Measurements from ENCODE around the gene KDSR. TPM values are rescaled to one million over a fixed set of nuclear protein-coding genes. Genes with fewer than 3 reads are reported as not detected.
A peak's percentile ranks its signal among the peaks of the same experiment; 100 is the strongest.

The KDSR gene
- total and polyA plus RNA-seq, 10 donors: 5.7 to 42.2 (median 32.6) TPM

DNA sequence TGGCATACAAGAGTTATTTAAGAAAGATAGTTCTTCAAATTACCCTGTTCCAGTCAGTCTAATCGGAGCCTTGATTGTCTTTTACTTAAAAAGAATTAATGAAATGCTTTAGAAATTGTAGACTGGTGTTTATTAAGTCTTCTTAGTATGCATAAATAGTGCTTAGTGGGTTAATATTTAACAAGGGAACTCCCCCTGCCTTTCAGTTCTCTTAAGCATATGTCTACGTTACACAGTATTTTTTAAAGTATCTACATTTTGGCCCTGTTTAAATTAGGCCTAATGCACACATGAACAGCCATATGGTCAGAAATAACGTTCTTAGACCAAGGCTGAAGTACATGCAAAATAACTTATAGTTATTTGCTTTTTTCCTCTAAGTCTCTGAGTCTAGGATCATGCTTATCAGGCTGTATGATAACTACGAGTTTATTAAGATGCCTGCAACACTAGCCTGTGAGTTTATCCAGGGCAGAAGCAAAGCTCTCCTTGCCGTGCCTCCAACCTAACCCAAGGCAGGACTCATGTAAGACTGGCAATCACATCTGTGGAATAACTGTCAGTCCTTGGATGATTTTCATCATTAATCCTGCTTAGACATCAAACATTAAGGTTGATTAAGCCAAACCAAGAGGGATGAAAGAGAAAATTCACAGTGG lies 54.1 kb downstream of the KDSR start:
- TF ChIP-seq POLR2A (IDR thresholded peaks at IDR 0.05): no peak
- TF ChIP-seq, protein P1, sequence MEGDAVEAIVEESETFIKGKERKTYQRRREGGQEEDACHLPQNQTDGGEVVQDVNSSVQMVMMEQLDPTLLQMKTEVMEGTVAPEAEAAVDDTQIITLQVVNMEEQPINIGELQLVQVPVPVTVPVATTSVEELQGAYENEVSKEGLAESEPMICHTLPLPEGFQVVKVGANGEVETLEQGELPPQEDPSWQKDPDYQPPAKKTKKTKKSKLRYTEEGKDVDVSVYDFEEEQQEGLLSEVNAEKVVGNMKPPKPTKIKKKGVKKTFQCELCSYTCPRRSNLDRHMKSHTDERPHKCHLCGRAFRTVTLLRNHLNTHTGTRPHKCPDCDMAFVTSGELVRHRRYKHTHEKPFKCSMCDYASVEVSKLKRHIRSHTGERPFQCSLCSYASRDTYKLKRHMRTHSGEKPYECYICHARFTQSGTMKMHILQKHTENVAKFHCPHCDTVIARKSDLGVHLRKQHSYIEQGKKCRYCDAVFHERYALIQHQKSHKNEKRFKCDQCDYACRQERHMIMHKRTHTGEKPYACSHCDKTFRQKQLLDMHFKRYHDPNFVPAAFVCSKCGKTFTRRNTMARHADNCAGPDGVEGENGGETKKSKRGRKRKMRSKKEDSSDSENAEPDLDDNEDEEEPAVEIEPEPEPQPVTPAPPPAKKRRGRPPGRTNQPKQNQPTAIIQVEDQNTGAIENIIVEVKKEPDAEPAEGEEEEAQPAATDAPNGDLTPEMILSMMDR (IDR thresholded peaks at IDR 0.05 in 8 of 11, conservative IDR thresholded peaks at IDR 0.05 in 3 of 11): no peak
- TF ChIP-seq POLR2AphosphoS5 (IDR thresholded peaks at IDR 0.05): no peak
- WGBS, 5 donors: 46 to 68% (median 50%) methylated on average over 5 of the region's 5 CpGs
- peak overlapping the region in 2 of 8 donors; percentile 2 to 94 for H3K4me3 ChIP-seq
- no peaks in the 10 kb centered on the region for H3K27me3 ChIP-seq (replicated peaks in 1 of 7)
- no peak for DNase-seq
- H3K9me3 ChIP-seq: no peaks in the 10 kb centered on the region
- intact Hi-C loops (cut with DNase I; ENCODE audit: low total_unique reads): loop anchor here (10.0 kb wide), 1 partner anchor 78 kb away; no protein-coding TSS in a partner anchor
- peak overlapping the region; percentile 16 to 97 (median 80) for H3K27ac ChIP-seq
- no peaks in the 10 kb centered on the region for H3K36me3 ChIP-seq
- H3K4me1 ChIP-seq: peaks cover 48 to 100% (median 96%) of the 10 kb centered on the region in 6 donors

DNA sequence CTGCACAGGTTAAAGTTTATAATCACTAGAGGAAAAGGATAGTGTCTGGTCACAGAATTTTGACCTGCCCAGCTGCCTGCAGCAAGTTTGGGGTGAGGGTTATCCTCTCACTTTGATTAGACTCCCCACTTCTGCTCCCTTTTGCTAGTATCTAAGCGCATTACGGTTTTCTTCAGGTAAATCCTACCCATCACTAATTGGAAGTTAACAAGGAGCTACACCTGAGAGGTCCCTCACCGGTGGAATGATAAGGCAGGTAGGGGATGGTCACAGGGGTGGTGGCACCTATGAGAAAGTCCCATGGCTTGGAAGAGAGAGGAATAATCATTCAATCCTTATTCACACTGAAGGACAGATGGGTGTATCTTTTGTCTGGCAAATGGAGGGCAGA lies 55.0 kb downstream of the KDSR start:
- 77 to 96% (median 88%) methylated on average over 3 of the region's 3 CpGs for WGBS, 5 donors
- intact Hi-C loops (cut with DNase I; ENCODE audit: low total_unique reads): loop anchor here (10.0 kb wide), 1 partner anchor 77 kb away; no protein-coding TSS in a partner anchor
- no peak for TF ChIP-seq POLR2AphosphoS5 (IDR thresholded peaks at IDR 0.05)
- TF ChIP-seq, protein P1 (IDR thresholded peaks at IDR 0.05 in 8 of 11, conservative IDR thresholded peaks at IDR 0.05 in 3 of 11): no peak
- TF ChIP-seq POLR2A (IDR thresholded peaks at IDR 0.05): no peak

DNA sequence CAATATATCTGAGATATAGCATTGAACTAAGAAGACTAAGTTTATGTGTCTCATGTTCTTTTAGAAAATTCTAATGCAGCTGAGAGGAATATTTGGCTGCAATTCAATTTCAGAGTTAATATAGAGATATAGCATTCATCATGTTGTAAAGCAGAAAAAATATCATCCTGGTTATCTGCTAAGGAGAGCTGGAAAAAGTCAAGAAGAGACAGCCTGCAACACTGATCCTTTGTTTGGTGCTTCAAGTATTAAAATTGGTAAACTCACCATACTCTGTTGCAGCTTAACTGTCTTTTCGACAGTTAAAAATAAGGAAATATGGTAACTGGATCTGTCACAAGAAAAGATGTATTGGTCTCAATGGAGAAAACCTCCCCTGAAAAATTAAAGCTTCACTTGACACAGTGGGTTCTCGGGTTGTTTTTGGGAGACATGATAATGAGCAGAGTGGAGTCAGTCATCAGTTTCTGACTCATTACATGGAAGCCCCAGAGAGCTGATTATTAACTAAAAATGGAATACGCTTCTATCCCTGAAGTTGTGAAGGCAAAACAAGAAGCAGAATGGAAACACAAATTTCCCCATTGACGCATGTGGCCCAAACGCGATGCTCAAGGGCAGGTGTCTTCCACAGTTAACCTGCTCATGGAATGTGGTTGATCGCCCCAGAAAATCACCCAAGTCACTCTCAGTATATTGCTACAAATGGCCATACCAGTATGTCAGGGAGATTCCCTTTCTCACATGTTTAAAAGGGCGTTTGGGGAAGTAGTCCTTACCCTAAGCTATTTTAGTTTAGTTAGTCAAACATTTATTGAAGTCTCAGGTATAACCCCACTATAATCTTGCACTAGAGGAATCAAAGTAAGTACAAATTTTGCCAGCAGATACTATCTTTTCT lies 55.6 kb downstream of the KDSR start:
- Histone ChIP-seq H3K36me3 (no peaks in the 10 kb centered on the region), H3K9me3 (no peaks in the 10 kb centered on the region), H3K4me3 (peak overlapping the region in 1 of 8 donors; percentile 94), H3K4me1 (peaks cover 55 to 100% (median 96%) of the 10 kb centered on the region in 6 donors), H3K27me3 (replicated peaks in 1 of 7) (no peaks in the 10 kb centered on the region), H3K27ac (peak overlapping the region in 6 of 8 donors; percentile 10 to 97 (median 92))
- no peak for DNase-seq
- intact Hi-C loops (cut with DNase I; ENCODE audit: low total_unique reads): loop anchor here (10.0 kb wide), 1 partner anchor 77 kb away; no protein-coding TSS in a partner anchor
- 65 to 74% (median 67%) methylated on average over 8 of the region's 8 CpGs for WGBS, 5 donors
- TF ChIP-seq POLR2AphosphoS5 (IDR thresholded peaks at IDR 0.05) (no peak), POLR2A (IDR thresholded peaks at IDR 0.05) (no peak)
- TF ChIP-seq, protein P1 (IDR thresholded peaks at IDR 0.05 in 8 of 11, conservative IDR thresholded peaks at IDR 0.05 in 3 of 11): no peak

More for the DNA sequence above, 55.0 kb downstream of the KDSR start:
- Histone ChIP-seq H3K4me3 (peak overlapping the region in 2 of 8 donors; percentile 2 to 94), H3K36me3 (no peaks in the 10 kb centered on the region), H3K4me1 (peaks cover 55 to 100% (median 96%) of the 10 kb centered on the region in 6 donors), H3K9me3 (no peaks in the 10 kb centered on the region), H3K27ac (peak overlapping the region in 6 of 8 donors; percentile 10 to 97 (median 92)), H3K27me3 (replicated peaks in 1 of 7) (no peaks in the 10 kb centered on the region)
- DNase-seq: no peak
